HG02610 (cell line): ENCODE data around the gene RAF1.
A peak's percentile ranks its signal among the peaks of the same experiment; 100 is the strongest.
"Not testable (repeated sequence)": the region's sequence is repeated elsewhere in the genome, so short reads cannot be mapped to it uniquely, and the experiment has no call there.

Source experiments
- ATAC-seq: cut with Tn5 transposase; IDR thresholded peaks from one replicate; pipeline ENCODE4 v1.9.1; 2021; ENCODE audit warnings: mild to moderate bottlenecking, moderate library complexity; ENCODE audit not compliant: unreplicated experiment

RAF1 gene

DNA sequence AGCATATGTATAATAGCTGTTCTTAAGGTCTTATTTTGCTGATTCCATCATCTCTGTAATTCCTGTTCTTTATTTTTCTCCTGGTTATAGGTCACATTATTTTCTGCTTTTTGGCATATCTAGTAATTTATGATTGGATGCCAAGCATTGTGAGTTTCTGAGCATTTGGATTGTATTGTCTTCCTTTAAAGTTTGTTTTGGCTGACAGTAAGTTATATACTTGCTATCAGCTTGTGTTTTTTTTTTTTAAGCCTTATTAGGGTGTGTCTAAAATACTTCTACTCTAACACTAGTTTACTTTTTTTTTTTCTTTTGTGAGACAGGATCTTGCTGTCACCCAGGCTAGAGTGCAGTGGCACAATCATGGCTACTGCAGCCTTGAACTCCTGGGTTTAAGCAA lies 96.9 kb downstream of the RAF1 start:
- ATAC-seq = no peak

DNA sequence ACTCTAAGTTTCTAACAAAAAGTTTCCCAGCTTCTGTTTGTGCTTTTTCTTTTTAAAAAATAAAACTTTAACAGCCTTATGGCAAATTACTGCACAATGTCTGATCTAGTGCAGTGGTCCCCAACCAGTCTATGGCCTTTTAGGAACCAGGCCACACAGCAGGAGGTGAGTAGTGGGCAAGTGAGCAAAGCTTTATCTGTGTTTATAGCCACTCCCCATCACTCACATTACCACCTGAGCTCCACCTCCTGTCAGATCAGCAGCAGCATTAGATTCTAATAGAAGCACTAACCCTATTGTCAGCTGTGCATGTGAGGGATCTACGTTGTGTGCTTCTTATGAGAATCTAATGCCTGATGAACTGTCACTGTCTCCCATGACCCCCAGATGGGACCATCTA lies 101.5 kb downstream of the RAF1 start:
- ATAC-seq = no peak

DNA sequence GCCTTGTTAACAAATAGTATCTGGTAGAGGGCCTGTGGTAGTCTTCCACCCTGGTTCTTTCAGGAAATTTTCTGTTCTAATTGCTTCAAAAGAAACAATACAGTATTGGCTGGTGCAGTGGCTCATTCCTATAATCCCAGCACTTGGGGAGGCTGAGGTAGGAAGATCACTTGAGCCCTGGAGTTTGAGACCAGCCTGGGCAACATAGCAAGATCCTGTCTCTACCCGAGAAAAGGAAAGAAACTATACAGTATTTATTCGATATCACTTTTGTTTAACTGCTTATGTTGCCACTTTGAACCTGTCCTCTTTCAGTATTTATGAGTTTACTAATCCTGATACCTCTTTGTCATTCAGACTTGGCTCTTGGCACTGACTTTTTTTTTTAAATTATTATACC lies 102.5 kb downstream of the RAF1 start:
- ATAC-seq = no peak

DNA sequence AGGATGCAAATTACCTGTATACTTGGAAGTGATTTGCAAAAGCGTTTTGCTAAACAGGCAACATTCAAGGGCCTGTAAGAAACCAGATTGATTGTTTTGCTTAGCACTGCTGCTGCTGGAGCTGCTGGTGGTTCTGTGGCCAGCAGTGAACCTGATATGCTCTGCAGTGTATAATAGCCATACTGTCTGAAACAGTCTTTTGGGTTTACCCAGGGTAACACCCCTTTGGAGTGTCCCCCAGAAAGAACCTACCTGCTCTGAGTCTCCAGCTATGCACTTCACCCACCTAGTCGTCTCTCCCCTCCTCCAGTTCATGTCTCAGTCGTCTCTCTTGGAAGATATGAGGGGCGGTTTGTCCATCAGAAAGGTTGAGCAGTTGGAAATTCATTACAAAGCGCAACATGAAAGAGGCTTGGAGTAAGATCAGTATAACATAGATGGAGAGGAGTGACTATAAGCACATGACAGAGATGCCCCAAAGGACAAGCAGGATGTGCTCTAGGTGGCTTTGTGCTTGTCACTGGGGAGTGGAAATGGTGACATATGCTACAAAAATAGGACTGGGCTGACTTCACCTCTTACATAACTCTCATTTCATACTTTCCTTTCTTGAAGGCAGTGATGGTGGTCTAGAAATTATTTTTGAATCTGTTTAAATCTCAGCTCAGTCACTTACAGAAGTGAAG lies 103.3 kb downstream of the RAF1 start:
- ATAC-seq = peak; percentile 70

DNA sequence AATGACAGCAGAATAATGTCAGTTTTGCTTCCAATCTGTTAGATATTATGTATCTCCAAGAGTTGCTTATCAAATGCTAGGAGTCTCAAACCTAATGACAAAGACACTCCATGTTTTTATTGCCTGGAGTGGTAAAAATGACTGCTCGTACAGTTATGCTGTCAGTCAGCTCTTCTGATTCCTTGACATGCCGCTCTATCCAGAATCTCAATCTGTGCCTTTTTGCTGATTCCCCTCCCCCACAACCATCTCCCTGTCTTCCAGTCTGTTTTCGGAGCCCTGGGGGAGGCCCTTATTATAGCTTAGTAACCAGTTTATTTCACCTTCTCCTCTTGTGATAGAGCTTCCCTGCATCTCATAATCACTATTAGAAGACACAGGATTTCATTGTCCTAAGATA lies 104.4 kb downstream of the RAF1 start:
- ATAC-seq = no peak

DNA sequence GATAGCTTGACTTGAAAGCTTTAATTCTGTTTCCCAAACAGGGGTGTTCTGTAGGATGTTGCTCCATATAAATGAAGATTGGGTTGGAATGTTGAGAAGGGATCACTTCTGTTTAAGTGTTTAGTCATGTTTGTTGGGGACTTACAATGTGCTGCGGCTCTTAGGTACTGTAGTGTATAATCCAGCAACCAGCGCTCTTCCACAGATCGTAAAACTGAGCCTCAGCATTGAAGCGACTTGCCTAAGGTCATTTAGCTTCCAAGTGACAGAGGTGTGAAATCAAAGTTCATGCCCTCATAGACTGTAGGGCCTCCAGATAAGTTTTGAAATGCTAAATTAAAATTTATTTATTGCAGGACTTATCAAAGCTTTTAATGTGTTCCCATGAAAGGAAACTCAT lies 105.2 kb downstream of the RAF1 start:
- ATAC-seq = no peak

DNA sequence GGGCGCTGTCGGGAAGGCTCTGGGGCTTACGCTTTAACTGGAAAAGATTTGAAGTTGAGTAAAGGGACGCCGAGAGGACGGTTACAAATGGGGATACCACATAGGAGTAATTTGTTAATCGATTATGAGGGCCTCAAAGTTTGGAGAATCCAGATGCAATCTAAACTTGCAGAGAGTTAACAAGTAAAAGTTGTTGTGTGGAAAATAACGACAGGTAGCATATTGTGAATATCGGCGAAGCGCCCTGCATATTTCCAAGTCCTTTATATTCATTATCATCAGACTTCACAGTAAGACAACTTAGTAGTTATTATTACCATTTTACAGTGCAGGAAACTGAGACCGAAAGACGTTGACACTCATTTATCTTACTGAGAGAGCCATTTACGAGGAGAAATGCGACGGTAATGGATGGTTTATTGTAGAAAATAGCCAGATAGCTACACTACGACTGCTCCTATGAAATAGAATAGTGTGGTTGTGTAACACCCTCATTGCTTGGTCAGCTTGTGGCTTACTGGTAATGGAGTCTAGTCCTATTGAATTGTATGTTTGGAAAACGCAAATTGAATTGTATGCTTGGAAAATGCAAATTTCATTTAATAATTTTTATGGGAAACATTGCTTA lies 106.3 kb downstream of the RAF1 start:
- ATAC-seq = no peak

DNA sequence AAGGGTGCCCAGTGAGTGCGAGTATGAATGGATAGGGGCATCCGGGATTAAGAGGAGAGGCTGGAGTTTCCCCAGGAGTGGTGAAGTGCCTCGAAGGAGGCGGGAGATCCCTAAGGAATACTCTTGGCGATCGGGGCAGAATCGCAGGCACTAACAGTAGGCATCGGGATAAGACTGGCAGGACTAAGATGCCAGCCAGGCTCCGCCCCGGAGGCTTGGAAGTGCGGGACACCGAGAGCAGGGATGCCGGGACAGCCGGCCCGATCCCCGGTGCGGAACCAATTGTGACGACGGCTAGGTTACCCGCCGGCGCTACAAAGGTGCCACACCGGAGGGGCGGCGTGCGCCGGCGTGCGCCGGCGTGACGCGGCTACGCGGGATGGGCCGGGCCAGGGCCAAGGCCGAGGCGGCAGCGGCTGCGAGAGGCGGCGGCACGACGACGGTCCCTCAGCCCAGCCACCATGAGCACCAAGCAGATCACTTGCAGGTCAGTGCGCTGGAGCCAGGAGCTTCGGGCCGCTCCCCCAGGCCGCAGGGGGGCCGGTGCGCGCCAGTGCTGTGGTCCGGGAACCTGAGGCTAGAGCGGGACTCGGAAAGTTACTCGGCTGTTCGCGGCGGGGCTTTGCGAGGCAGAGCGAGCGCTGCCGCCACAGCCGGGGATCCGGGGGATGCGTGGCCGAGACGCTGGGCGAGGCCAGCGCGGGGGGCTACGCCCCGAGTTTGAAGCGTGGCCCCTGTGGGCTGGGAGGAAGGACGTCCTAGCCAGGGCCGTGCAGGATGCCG lies 107.0 kb downstream of the RAF1 start, which contains the start of gene MKRN2:
MKRN2 (plus strand) TSS at position 398 of the 783 bp plus-strand sequence; CDS start at position 462, 64 bp downstream.
- ATAC-seq = peak; percentile 74

DNA sequence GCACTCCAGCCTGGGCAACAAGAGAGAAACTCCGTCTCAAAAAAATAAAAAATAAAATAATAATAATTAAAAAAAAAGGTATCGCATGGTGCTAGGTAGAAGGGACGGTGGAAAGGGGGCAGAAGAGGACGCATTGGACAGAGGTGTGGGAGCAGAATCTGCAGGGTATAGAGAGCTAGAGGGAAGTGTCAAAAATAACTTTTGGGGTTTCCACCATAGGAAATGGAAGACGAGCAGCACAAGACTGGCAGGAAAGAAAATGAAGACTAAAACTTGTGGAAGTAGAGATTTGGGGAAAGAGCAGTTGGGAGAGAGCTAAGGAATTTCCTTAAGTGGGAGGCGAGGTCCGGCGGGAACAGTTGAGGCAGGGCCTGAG lies 107.6 kb downstream of the RAF1 start:
- ATAC-seq = no peak

DNA sequence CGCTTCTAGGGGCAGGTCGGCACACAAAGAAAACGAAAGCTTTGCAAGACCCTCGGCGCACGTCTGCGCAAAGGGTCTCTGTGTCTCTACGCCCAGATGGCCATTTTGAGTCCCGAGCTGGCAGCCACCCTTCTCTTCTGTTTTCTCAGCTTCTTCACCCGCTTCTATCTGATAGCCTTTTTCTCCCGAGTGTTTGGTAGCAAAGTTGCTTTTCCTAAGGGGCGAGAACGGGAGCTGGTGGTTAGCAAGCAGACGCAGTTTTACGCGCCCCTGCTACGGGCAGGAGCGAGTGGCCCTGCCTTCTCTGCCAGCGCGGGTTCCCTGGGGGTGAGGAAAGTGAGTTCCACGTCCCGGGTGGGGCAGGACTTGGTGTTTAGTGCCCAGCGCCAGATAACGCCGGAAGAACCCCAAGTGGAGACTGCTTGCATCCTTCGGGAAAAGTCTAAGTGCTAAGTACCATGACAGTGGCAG lies 110.0 kb downstream of the RAF1 start:
- ATAC-seq = no peak

DNA sequence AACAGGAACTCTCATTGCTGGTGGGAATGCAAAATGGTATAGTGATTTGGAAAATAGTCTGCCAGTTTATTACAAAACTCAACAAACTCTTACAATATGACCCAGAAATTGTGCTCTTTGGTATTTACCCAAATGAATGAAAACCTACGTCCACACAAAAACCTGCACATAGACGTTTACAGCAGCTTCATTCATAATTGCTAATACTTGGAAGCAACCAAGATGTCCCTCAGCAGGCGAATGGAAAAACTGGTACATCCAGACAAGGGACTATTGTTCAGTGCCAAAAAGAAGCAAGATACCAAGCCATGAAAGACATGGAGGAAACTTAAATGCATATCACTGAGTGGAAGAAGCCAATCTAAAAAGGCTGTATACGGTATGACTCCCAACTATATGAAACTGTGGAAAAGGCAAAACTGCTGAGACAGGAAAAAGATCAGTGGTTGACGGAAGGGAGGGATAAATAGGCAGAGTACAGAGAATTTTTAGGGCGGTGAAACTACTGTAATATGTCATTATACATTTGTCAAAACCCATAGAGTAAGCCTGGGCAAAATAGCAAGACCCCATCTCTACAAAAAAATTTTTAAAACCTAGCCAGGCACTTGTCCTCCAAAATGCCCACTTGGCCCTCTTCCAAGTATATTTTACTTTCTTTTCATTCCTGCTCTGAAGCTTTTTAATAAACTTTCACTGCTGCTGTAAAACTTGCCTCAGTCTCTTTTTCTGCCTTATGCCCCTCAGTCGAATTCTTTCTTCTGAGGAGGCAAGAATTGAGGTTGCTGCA lies 113.8 kb downstream of the RAF1 start:
- no peak for ATAC-seq

DNA sequence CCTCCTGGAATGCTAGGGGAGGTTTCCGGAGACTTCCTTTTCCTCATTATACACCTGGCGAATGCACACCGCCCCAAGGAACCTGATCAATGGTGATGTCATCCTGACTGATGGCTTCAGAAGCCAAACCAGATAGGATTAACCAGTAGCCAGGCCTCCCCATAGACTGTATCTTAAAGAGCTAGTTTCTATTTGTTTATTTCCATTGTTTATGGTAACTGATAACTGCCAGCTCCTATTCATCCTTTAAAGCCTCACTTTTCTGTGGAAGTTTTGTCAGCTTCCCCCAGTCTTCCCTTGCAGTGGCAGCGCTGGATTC lies 118.5 kb downstream of the RAF1 start, which contains the start of gene MKRN2OS:
MKRN2OS (minus strand) TSS at position 27 of the 319 bp plus-strand sequence. CDS start 35 bp downstream, outside the sequence.
- ATAC-seq = no peak

DNA sequence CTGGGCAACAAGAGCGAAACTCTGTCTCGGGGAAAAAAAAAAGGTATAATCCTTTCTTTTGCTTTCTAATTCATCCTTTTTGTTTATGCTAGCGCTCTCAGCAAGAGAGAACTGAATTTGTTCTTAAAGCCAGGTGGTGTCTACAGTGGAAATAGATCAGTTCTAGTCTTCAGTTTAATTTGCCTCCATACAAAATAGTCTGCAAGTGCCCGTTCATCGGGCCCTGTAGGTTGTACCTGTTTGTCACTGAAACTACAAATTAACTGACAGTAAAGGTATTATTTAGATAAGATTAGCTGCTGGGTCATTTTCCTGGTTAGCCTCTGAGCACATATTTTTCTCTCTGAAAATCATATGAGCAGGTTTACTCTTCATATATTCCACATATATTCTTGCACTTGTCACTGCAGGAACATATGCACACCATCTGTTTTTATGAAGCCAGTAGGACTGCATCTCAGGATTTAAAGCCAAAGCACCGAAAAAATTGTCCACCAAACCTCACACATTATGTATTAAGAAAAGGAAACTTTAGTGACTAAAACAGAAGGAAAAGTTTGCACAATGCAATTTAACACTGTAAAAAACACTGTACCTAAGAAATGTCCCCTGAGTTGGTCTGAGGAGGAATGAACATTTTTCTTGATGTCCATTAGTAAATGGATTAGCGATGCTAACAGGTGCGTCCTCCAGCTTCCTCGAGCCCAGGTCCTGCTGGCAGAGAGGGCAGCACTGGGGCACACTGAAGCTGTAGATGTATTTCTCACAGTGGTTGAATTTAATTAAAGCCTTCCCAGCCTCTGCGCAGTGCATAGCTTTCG lies 119.1 kb downstream of the RAF1 start:
- ATAC-seq = no peak

DNA sequence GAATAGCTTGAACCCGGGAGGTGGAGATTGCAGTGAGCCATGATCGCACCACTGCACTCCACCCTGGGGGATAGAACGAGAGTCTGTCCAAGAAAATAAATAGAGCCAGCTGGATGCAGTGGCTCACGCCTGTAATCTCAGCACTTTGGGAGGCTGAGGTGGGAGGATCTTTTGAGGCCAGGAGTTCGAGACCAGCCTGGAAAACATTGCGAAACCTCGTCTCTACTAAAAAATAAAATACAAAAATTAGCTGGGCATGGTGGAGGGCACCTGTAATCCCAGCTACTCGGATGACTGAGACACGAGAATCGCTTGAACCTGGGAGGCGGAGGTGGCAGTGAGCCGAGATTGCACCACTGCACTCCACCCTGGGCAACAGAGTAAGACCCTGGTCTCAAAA lies 120.4 kb downstream of the RAF1 start:
- not testable (repeated sequence) for ATAC-seq

DNA sequence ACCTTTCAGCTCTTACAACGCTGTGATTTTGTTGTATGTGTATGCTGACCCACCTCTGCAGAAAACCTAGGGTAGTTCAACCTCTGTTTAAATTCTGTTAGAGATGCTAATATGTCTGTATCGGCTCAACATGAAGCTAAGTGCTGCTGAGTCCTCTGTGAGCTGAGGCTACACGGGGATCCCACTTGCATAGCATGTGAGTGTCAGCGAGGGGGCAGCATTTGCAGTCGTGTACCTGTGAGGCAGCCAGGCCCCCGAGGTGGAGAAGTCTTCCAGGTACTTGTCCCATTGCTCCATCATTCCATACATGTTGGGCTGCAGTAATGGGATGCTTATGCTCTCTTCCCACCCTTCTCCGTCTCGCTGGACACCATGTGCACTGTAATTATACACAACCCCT lies 122.3 kb downstream of the RAF1 start:
- ATAC-seq = no peak

DNA sequence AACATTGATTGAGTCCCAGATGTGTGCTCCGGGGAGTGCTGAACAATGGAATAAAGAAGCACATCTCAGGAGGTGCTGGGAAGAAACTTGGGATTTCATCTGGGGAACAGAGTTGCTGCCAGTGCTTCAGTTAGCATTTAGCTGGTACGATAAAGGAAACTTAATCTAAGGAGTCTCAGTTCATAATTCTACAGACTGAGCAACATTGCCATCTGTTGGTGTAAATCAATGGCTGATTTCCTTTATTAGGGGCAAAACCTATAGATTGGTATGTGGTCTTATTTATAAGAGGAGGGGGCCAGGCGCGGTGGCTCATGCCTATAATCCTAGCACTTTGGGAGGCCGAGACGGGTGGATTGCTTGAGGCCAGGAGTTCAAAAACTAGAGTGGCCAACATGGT lies 127.5 kb downstream of the RAF1 start:
- ATAC-seq = no peak
